OCI-LY3 (cell line): ENCODE measurements around the gene LMAN2.

ENCODE experiments used
- H2AFZ ChIP-seq: fragments of 200-600, 300-600 bp; shearing (Covaris generic); 2 replicates; pipeline ENCODE4 v1.6.0; 2014; ENCODE audit warnings: antibody characterized with exemption, low read depth, low read length
- H3K27ac ChIP-seq: fragments of 200-600, 300-600 bp; sonication (generic); 2 replicates; pipeline ENCODE4 v1.5.1; 2014; ENCODE audit warnings: mild to moderate bottlenecking, low read length, moderate library complexity, mixed read lengths
- H3K27me3 ChIP-seq: fragments of 200-600, 300-600 bp; sonication (generic); 2 replicates; pipeline ENCODE4 v1.6.1; 2014; ENCODE audit warnings: low read depth, low read length, mixed read lengths
- H3K36me3 ChIP-seq: fragments of 200-600, 300-600 bp; sonication (generic); replicated peaks from 2 replicates; pipeline ENCODE3; 2014; ENCODE audit warnings: low read depth, low read length, mixed read lengths
- H3K4me1 ChIP-seq: fragments of 300-600, 200-600 bp; sonication (generic); 2 replicates; pipeline ENCODE4 v1.6.1; 2014; ENCODE audit warnings: low read length, mixed read lengths
- H3K4me2 ChIP-seq: fragments of 200-600, 300-600 bp; sonication (generic); 2 replicates; pipeline ENCODE4 v1.6.1; 2014; ENCODE audit warnings: low read length, mixed read lengths
- H3K4me3 ChIP-seq: fragments of 300-600, 200-600 bp; sonication (generic); 2 replicates; pipeline ENCODE4 v1.5.1; 2014; ENCODE audit warnings: antibody characterized with exemption, mild to moderate bottlenecking, low read length, moderate library complexity
- H3K79me2 ChIP-seq: fragments of 300-600, 200-600 bp; shearing (Covaris generic); 2 replicates; pipeline ENCODE4 v1.6.1; 2014; ENCODE audit warnings: mild to moderate bottlenecking, low read length, mixed read lengths
- H3K9ac ChIP-seq: fragments of 300-600, 200-600 bp; shearing (Covaris generic); 2 replicates; pipeline ENCODE4 v1.6.0; 2014; ENCODE audit warnings: mild to moderate bottlenecking, low read length, moderate library complexity
- H3K9me3 ChIP-seq: fragments of 200-600, 300-600 bp; shearing (Covaris generic); 2 replicates; pipeline ENCODE4 v1.6.1; 2014; ENCODE audit warnings: low read length, mixed read lengths; ENCODE audit not compliant: insufficient read depth
- H4K20me1 ChIP-seq: fragments of 200-600, 300-600 bp; sonication (generic); 2 replicates; pipeline ENCODE4 v1.6.1; 2016; ENCODE audit warnings: low read length, mixed read lengths; ENCODE audit not compliant: insufficient read depth
- CTCF ChIP-seq: fragments of 200-600, 300-600 bp; sonication (generic); IDR thresholded peaks from 2 replicates; pipeline ENCODE4 v1.5.1; 2014; ENCODE audit warnings: antibody characterized with exemption, low read length, low read depth
- EZH2phosphoT487 ChIP-seq: fragments of 200-600 bp; shearing (Covaris generic); IDR thresholded peaks from 2 replicates; pipeline ENCODE4 v1.6.1; 2018; ENCODE audit warnings: antibody characterized with exemption, mixed run types, low read depth

The LMAN2 gene

GRCh38 chr5:177354256-177354655 lies 2.8 kb upstream of the LMAN2 start:
- no peak for TF ChIP-seq CTCF
- TF ChIP-seq EZH2phosphoT487: no peak
- no peaks in the 10 kb centered on the region for H4K20me1 ChIP-seq
- no peak overlapping the region for H3K27ac ChIP-seq
- peaks cover 30% of the 10 kb centered on the region for H3K79me2 ChIP-seq
- no peaks in the 10 kb centered on the region for H3K9me3 ChIP-seq
- H3K4me2 ChIP-seq: no peak overlapping the region
- no peak overlapping the region for H3K9ac ChIP-seq
- H2AFZ ChIP-seq: no peak overlapping the region
- H3K36me3 ChIP-seq: no peaks in the 10 kb centered on the region
- H3K4me3 ChIP-seq: no peak overlapping the region
- H3K27me3 ChIP-seq: no peaks in the 10 kb centered on the region
- peaks cover 40% of the 10 kb centered on the region for H3K4me1 ChIP-seq

GRCh38 chr5:177353093-177353492 lies 1.6 kb upstream of the LMAN2 start:
- H3K4me2 ChIP-seq: no peak overlapping the region
- no peak for TF ChIP-seq CTCF
- TF ChIP-seq EZH2phosphoT487: no peak
- no peak overlapping the region for H3K4me3 ChIP-seq
- peaks cover 28% of the 10 kb centered on the region for H3K79me2 ChIP-seq
- H3K36me3 ChIP-seq: no peaks in the 10 kb centered on the region
- no peaks in the 10 kb centered on the region for H3K9me3 ChIP-seq
- peaks cover 31% of the 10 kb centered on the region for H3K4me1 ChIP-seq
- H2AFZ ChIP-seq: no peak overlapping the region
- H4K20me1 ChIP-seq: no peaks in the 10 kb centered on the region
- H3K9ac ChIP-seq: no peak overlapping the region
- no peak overlapping the region for H3K27ac ChIP-seq
- no peaks in the 10 kb centered on the region for H3K27me3 ChIP-seq

- Histone ChIP-seq H3K27ac (peak overlapping the region; percentile 88), H3K4me3 (peak overlapping the region; percentile 87), H2AFZ (0 out of 2 replicates have a peak overlapping the region, but pooled peaks have one; percentile 97), H3K4me2 (peak overlapping the region; percentile 97), H4K20me1 (0 out of 2 replicates have a peak, but pooled peaks cover 6% of the 10 kb centered on the region), H3K79me2 (peaks cover 49% of the 10 kb centered on the region), H3K9ac (peak overlapping the region; percentile 87), H3K27me3 (no peaks in the 10 kb centered on the region), H3K36me3 (peaks cover 6% of the 10 kb centered on the region), H3K4me1 (peaks cover 20% of the 10 kb centered on the region), H3K9me3 (no peaks in the 10 kb centered on the region)
- no peak for TF ChIP-seq EZH2phosphoT487
- no peak for TF ChIP-seq CTCF
Measured at GRCh38 chr5:177350776-177351391, 584 bp downstream of the LMAN2 start.

GRCh38 chr5:177349762-177350161 lies 1.7 kb downstream of the LMAN2 start:
- Histone ChIP-seq H3K79me2 (peaks cover 57% of the 10 kb centered on the region), H3K4me2 (peak overlapping the region; percentile 97), H3K4me3 (no peak overlapping the region), H4K20me1 (0 out of 2 replicates have a peak, but pooled peaks cover 6% of the 10 kb centered on the region), H3K9me3 (no peaks in the 10 kb centered on the region), H3K9ac (no peak overlapping the region), H3K27ac (no peak overlapping the region), H3K4me1 (peaks cover 20% of the 10 kb centered on the region), H3K36me3 (peaks cover 6% of the 10 kb centered on the region), H3K27me3 (no peaks in the 10 kb centered on the region), H2AFZ (no peak overlapping the region)
- TF ChIP-seq CTCF (no peak), EZH2phosphoT487 (no peak)
